Activated naive CD8-positive, alpha-beta T cell treated with anti-CD3 and anti-CD28 coated beads, Interleukin-2, amount 10 ng/mL, durations not matched to agents 7 days and 5 days (primary cell): ENCODE data around the gene MAP7D3. TPM values are rescaled to one million over a fixed set of nuclear protein-coding genes. Genes with fewer than 3 reads are reported as not detected.
A peak's percentile ranks its signal among the peaks of the same experiment; 100 is the strongest.

Experiments used
- ATAC-seq: fragments of 150-1000 bp; cut with Tn5 transposase; one replicate; pipeline ENCODE4 v1.10.0; 2021; ENCODE audit warnings: low read depth, moderate library complexity
- POLR2A ChIA-PET: fragments of 350-600 bp; sonication (Branson Sonifier 250); formaldehyde crosslinking; loops from one replicate; lab custom pipeline; 2021; ENCODE audit warnings: antibody characterized with exemption; lab: Charles Lee
- DNase-seq: peaks from one replicate; pipeline ENCODE4 v3.0.0; 2021
- H3K27ac Mint-ChIP-seq: one replicate; pipeline ENCODE4 v1.8.0; 2022; ENCODE audit warnings: mild to moderate bottlenecking, mixed read lengths
- H3K27me3 Mint-ChIP-seq: one replicate; pipeline ENCODE4 v1.8.0; 2022; ENCODE audit warnings: mild to moderate bottlenecking, moderate library complexity, mixed read lengths
- H3K36me3 Mint-ChIP-seq: one replicate; pipeline ENCODE4 v1.8.0; 2021; ENCODE audit warnings: mild to moderate bottlenecking, mixed read lengths
- H3K4me1 Mint-ChIP-seq: one replicate; pipeline ENCODE4 v1.8.0; 2021; ENCODE audit warnings: mixed read lengths
- H3K4me3 Mint-ChIP-seq: one replicate; pipeline ENCODE4 v1.8.0; 2022; ENCODE audit warnings: mild to moderate bottlenecking, moderate library complexity, mixed read lengths
- H3K9me3 Mint-ChIP-seq: one replicate; pipeline ENCODE4 v1.8.0; 2021; ENCODE audit warnings: mixed read lengths
- total RNA-seq, 2 experiments: library from RNA; stranded (reverse); gene quantifications; one replicate each; pipeline ENCODE4 v1.2.3, GENCODE V29; 2021

Gene MAP7D3
- total RNA-seq, 2 experiments from 2014 or later: 11.9 to 12.0 TPM

GRCh38 chrX:136209016-136209738 lies 42.0 kb downstream of the MAP7D3 start:
- DNase-seq (no peak), ATAC-seq (peak; percentile 52)
- Mint-ChIP-seq H3K4me1 (peaks cover 9% of the 10 kb centered on the region), H3K36me3 (no peaks in the 10 kb centered on the region), H3K9me3 (no peaks in the 10 kb centered on the region), H3K27ac (no peak overlapping the region), H3K4me3 (no peak overlapping the region), H3K27me3 (no peaks in the 10 kb centered on the region)
- POLR2A ChIA-PET: no interaction called here

- Mint-ChIP-seq H3K36me3 (no peaks in the 10 kb centered on the region), H3K9me3 (no peaks in the 10 kb centered on the region), H3K27ac (no peak overlapping the region), H3K4me1 (peaks cover 19% of the 10 kb centered on the region), H3K4me3 (no peak overlapping the region), H3K27me3 (no peaks in the 10 kb centered on the region)
- DNase-seq (no peak), ATAC-seq (no peak)
- POLR2A ChIA-PET: no interaction called here
Observed at GRCh38 chrX:136207546-136207945, 43.7 kb downstream of the MAP7D3 start.

GRCh38 chrX:136206916-136207315 lies 44.3 kb downstream of the MAP7D3 start:
- no peak overlapping the region for H3K4me3 Mint-ChIP-seq
- ATAC-seq (no peak), DNase-seq (no peak)
- H3K27ac Mint-ChIP-seq: no peak overlapping the region
- POLR2A ChIA-PET: no interaction called here
- no peaks in the 10 kb centered on the region for H3K36me3 Mint-ChIP-seq
- H3K4me1 Mint-ChIP-seq: peaks cover 19% of the 10 kb centered on the region
- H3K27me3 Mint-ChIP-seq: no peaks in the 10 kb centered on the region
- H3K9me3 Mint-ChIP-seq: no peaks in the 10 kb centered on the region

GRCh38 chrX:136205882-136206380 lies 45.3 kb downstream of the MAP7D3 start:
- H3K27me3 Mint-ChIP-seq: no peaks in the 10 kb centered on the region
- no peak overlapping the region for H3K27ac Mint-ChIP-seq
- H3K4me1 Mint-ChIP-seq: peaks cover 19% of the 10 kb centered on the region
- no peak overlapping the region for H3K4me3 Mint-ChIP-seq
- no peak for DNase-seq
- no peak for ATAC-seq
- H3K36me3 Mint-ChIP-seq: no peaks in the 10 kb centered on the region
- no peaks in the 10 kb centered on the region for H3K9me3 Mint-ChIP-seq
- POLR2A ChIA-PET: no interaction called here

- no peaks in the 10 kb centered on the region for H3K27me3 Mint-ChIP-seq
- POLR2A ChIA-PET: interaction anchor here (0.6 kb wide), 1 partner anchor 422 kb away, joined by 8 read pairs; no protein-coding TSS in a partner anchor
- no peaks in the 10 kb centered on the region for H3K9me3 Mint-ChIP-seq
- H3K27ac Mint-ChIP-seq: peak overlapping the region; percentile 34
- no peak overlapping the region for H3K4me3 Mint-ChIP-seq
- ATAC-seq: peak; percentile 32
- no peaks in the 10 kb centered on the region for H3K36me3 Mint-ChIP-seq
- H3K4me1 Mint-ChIP-seq: peaks cover 21% of the 10 kb centered on the region
- DNase-seq: no peak
Observed at GRCh38 chrX:136204571-136204970, 46.6 kb downstream of the MAP7D3 start.

GRCh38 chrX:136203951-136204350 lies 47.2 kb downstream of the MAP7D3 start:
- POLR2A ChIA-PET: interaction anchor here (0.6 kb wide), 1 partner anchor 422 kb away, joined by 8 read pairs; no protein-coding TSS in a partner anchor
- H3K27ac Mint-ChIP-seq: no peak overlapping the region
- DNase-seq (no peak), ATAC-seq (no peak)
- H3K27me3 Mint-ChIP-seq: no peaks in the 10 kb centered on the region
- peaks cover 21% of the 10 kb centered on the region for H3K4me1 Mint-ChIP-seq
- no peak overlapping the region for H3K4me3 Mint-ChIP-seq
- H3K36me3 Mint-ChIP-seq: no peaks in the 10 kb centered on the region
- no peaks in the 10 kb centered on the region for H3K9me3 Mint-ChIP-seq

- no peak overlapping the region for H3K27ac Mint-ChIP-seq
- no peaks in the 10 kb centered on the region for H3K9me3 Mint-ChIP-seq
Observed at GRCh38 chrX:136203438-136203837, 47.8 kb downstream of the MAP7D3 start.

GRCh38 chrX:136202889-136203288 lies 48.3 kb downstream of the MAP7D3 start:
- ATAC-seq (no peak), DNase-seq (no peak)
- H3K27me3 Mint-ChIP-seq: no peaks in the 10 kb centered on the region
- no peak overlapping the region for H3K4me3 Mint-ChIP-seq
- POLR2A ChIA-PET: no interaction called here
- no peaks in the 10 kb centered on the region for H3K36me3 Mint-ChIP-seq
- H3K27ac Mint-ChIP-seq: no peak overlapping the region
- no peaks in the 10 kb centered on the region for H3K9me3 Mint-ChIP-seq
- peaks cover 23% of the 10 kb centered on the region for H3K4me1 Mint-ChIP-seq

More at GRCh38 chrX:136203438-136203837, 47.8 kb downstream of the MAP7D3 start:
- Mint-ChIP-seq H3K27me3 (no peaks in the 10 kb centered on the region), H3K36me3 (no peaks in the 10 kb centered on the region), H3K4me1 (peaks cover 23% of the 10 kb centered on the region), H3K4me3 (no peak overlapping the region)
- POLR2A ChIA-PET: no interaction called here
- ATAC-seq (peak; percentile 53), DNase-seq (no peak)

GRCh38 chrX:136201601-136202000 lies 49.6 kb downstream of the MAP7D3 start:
- Mint-ChIP-seq H3K4me1 (peaks cover 23% of the 10 kb centered on the region), H3K36me3 (no peaks in the 10 kb centered on the region), H3K27ac (no peak overlapping the region), H3K4me3 (no peak overlapping the region), H3K27me3 (no peaks in the 10 kb centered on the region), H3K9me3 (no peaks in the 10 kb centered on the region)
- DNase-seq: no peak
- ATAC-seq: no peak
- POLR2A ChIA-PET: no interaction called here

GRCh38 chrX:136200466-136200865 lies 50.7 kb downstream of the MAP7D3 start:
- Mint-ChIP-seq H3K27ac (no peak overlapping the region), H3K36me3 (no peaks in the 10 kb centered on the region), H3K9me3 (no peaks in the 10 kb centered on the region), H3K4me3 (no peak overlapping the region), H3K27me3 (no peaks in the 10 kb centered on the region), H3K4me1 (peaks cover 23% of the 10 kb centered on the region)
- POLR2A ChIA-PET: no interaction called here
- peak; percentile 68 for ATAC-seq
- no peak for DNase-seq

GRCh38 chrX:136199365-136199764 lies 51.8 kb downstream of the MAP7D3 start:
- DNase-seq (no peak), ATAC-seq (no peak)
- Mint-ChIP-seq H3K27me3 (no peaks in the 10 kb centered on the region), H3K27ac (no peak overlapping the region), H3K4me1 (peaks cover 16% of the 10 kb centered on the region), H3K9me3 (no peaks in the 10 kb centered on the region), H3K36me3 (no peaks in the 10 kb centered on the region), H3K4me3 (no peak overlapping the region)
- POLR2A ChIA-PET: no interaction called here

- Mint-ChIP-seq H3K27me3 (no peaks in the 10 kb centered on the region), H3K9me3 (no peaks in the 10 kb centered on the region), H3K4me1 (peaks cover 20% of the 10 kb centered on the region), H3K27ac (no peak overlapping the region), H3K36me3 (no peaks in the 10 kb centered on the region), H3K4me3 (no peak overlapping the region)
- DNase-seq: no peak
- POLR2A ChIA-PET: no interaction called here
- no peak for ATAC-seq
Observed at GRCh38 chrX:136198678-136199243, 52.4 kb downstream of the MAP7D3 start.

GRCh38 chrX:136198010-136198409 lies 53.2 kb downstream of the MAP7D3 start:
- ATAC-seq (no peak), DNase-seq (no peak)
- POLR2A ChIA-PET: no interaction called here
- no peaks in the 10 kb centered on the region for H3K36me3 Mint-ChIP-seq
- peaks cover 19% of the 10 kb centered on the region for H3K4me1 Mint-ChIP-seq
- no peak overlapping the region for H3K27ac Mint-ChIP-seq
- no peaks in the 10 kb centered on the region for H3K27me3 Mint-ChIP-seq
- no peaks in the 10 kb centered on the region for H3K9me3 Mint-ChIP-seq
- H3K4me3 Mint-ChIP-seq: no peak overlapping the region

GRCh38 chrX:136196691-136197155 lies 54.5 kb downstream of the MAP7D3 start:
- POLR2A ChIA-PET: no interaction called here
- H3K9me3 Mint-ChIP-seq: no peaks in the 10 kb centered on the region
- DNase-seq (no peak), ATAC-seq (no peak)
- no peak overlapping the region for H3K4me3 Mint-ChIP-seq
- peaks cover 28% of the 10 kb centered on the region for H3K4me1 Mint-ChIP-seq
- no peaks in the 10 kb centered on the region for H3K27me3 Mint-ChIP-seq
- H3K36me3 Mint-ChIP-seq: peaks cover 2% of the 10 kb centered on the region
- no peak overlapping the region for H3K27ac Mint-ChIP-seq
